Suprapubic skin (tissue), 4 donors: ENCODE data around the gene PTPN1. TPM values are rescaled to one million over a fixed set of nuclear protein-coding genes. Genes with fewer than 3 reads are reported as not detected.

ENCODE experiments used
- DNase-seq, 2 donors: peaks; one replicate each; pipeline ENCODE4 v3.0.0-alpha.2; 2019; ENCODE audit warnings: low spot score in 2 of 2
- H3K27ac ChIP-seq: fragments of 200-600 bp; sonication (generic); one replicate; pipeline ENCODE4 v1.5.1; 2019
- H3K27me3 ChIP-seq: fragments of 200-600 bp; sonication (generic); one replicate; pipeline ENCODE4 v1.5.1; 2019
- H3K36me3 ChIP-seq: fragments of 200-600 bp; sonication (generic); one replicate; pipeline ENCODE4 v1.5.1; 2019
- H3K4me1 ChIP-seq: fragments of 200-600 bp; sonication (generic); one replicate; pipeline ENCODE4 v1.5.1; 2019
- H3K4me3 ChIP-seq: fragments of 200-600 bp; sonication (generic); one replicate; pipeline ENCODE4 v1.5.1; 2019; ENCODE audit warnings: mild to moderate bottlenecking
- H3K9me3 ChIP-seq: fragments of 200-600 bp; sonication (generic); one replicate; pipeline ENCODE4 v1.5.1; 2019
- EP300 ChIP-seq: sonication (generic); formaldehyde crosslinking; IDR thresholded peaks from one replicate; pipeline ENCODE4 v1.6.1; 2017; ENCODE audit warnings: antibody characterized with exemption
- POLR2A ChIP-seq, 2 donors: fragments of 450-650 bp; IDR thresholded peaks; one replicate each; pipeline ENCODE4 v1.6.1; 2017; ENCODE audit warnings: antibody characterized with exemption in 2 of 2, mild to moderate bottlenecking in 2 of 2, moderate library complexity in 2 of 2
- POLR2AphosphoS5 ChIP-seq, 3 donors: sonication (generic); formaldehyde crosslinking; IDR thresholded peaks; one replicate each; pipeline ENCODE4 v1.6.1; 2017; ENCODE audit warnings: antibody characterized with exemption in 3 of 3
- WGBS: methylation state at CpG from one replicate; pipeline ENCODE4 v1.1.5; 2018; 5-methylcytosine and 5-hydroxymethylcytosine counted together
- total RNA-seq, 4 donors: library from RNA; depleted of rRNA; stranded (reverse); fragments of >200 nt; gene quantifications; one replicate each; pipeline ENCODE4 v1.1.0, GENCODE V29; 2016
- TF ChIP-seq, protein P1 (sequence below), 2 donors: fragments of 200-600 bp in 1 of 2; fragments of 450-650 bp in 1 of 2; sonication (generic) in 1 of 2; IDR thresholded peaks; one replicate each; pipeline ENCODE4 v1.5.1; 2016 to 2019; ENCODE audit warnings: antibody characterized with exemption in 2 of 2, mild to moderate bottlenecking in 1 of 2, moderate library complexity in 1 of 2

PTPN1 gene
- total RNA-seq, 4 donors from 2014 or later = 33.4 to 40.9 (median 36.2) TPM

DNA sequence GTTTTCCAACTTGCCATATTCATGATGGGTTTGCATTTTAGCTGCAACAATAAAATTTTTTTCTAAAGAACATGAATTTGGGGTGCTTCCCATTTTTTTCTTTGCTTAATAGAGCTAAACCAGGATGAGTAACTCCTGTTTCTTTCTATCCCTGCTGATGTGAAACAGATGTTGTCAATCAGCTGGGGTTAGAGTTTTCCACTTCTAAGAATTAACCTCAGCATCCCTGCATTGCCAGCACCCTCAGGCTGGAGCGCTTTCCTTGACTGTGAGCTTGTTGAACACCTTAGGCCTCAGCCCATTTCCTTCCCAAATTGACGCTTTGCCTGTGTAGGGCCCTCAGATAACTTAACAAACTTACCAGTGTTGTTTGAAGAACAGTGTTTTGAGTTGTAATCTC is 74.5 kb downstream of the PTPN1 start:
- TF ChIP-seq EP300 = no peak
- TF ChIP-seq POLR2A (IDR thresholded peaks at IDR 0.05) = no peak
- TF ChIP-seq, protein P1, sequence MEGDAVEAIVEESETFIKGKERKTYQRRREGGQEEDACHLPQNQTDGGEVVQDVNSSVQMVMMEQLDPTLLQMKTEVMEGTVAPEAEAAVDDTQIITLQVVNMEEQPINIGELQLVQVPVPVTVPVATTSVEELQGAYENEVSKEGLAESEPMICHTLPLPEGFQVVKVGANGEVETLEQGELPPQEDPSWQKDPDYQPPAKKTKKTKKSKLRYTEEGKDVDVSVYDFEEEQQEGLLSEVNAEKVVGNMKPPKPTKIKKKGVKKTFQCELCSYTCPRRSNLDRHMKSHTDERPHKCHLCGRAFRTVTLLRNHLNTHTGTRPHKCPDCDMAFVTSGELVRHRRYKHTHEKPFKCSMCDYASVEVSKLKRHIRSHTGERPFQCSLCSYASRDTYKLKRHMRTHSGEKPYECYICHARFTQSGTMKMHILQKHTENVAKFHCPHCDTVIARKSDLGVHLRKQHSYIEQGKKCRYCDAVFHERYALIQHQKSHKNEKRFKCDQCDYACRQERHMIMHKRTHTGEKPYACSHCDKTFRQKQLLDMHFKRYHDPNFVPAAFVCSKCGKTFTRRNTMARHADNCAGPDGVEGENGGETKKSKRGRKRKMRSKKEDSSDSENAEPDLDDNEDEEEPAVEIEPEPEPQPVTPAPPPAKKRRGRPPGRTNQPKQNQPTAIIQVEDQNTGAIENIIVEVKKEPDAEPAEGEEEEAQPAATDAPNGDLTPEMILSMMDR (IDR thresholded peaks at IDR 0.05) = no peak
- no peak for TF ChIP-seq POLR2AphosphoS5 (IDR thresholded peaks at IDR 0.05)
- Histone ChIP-seq H3K9me3 (no peaks in the 10 kb centered on the region), H3K4me1 (peaks cover 17% of the 10 kb centered on the region), H3K27ac (no peak overlapping the region), H3K27me3 (no peaks in the 10 kb centered on the region), H3K36me3 (peaks cover 77% of the 10 kb centered on the region), H3K4me3 (no peak overlapping the region)
- WGBS = 92% methylated on average over 2 of the region's 2 CpGs
- no peak for DNase-seq

DNA sequence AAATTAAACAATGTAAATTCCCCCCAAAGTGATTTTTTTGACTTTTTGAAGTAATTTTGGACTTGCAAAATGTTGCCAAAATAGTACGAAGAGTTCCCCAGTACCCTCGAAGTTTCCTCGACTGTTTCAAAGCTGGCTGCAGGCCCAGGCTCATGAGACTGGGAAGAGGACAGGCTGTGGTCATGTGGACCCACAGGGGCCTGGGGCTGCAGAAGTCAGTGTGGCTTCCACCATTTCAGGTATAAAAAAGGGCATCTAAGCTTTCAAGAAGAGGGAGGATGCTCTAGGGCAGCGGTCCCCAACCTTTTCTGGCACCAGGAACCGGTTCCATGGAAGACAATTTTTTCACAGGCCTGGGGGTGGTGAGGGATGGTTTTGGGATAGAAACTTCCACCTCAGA is 75.0 kb downstream of the PTPN1 start:
- H3K4me3 ChIP-seq = no peak overlapping the region
- no peaks in the 10 kb centered on the region for H3K9me3 ChIP-seq
- H3K4me1 ChIP-seq = peaks cover 17% of the 10 kb centered on the region
- DNase-seq = no peak
- H3K36me3 ChIP-seq = peaks cover 75% of the 10 kb centered on the region
- TF ChIP-seq EP300 (no peak), POLR2A (IDR thresholded peaks at IDR 0.05) (no peak), POLR2AphosphoS5 (IDR thresholded peaks at IDR 0.05) (no peak)
- TF ChIP-seq, protein P1 (IDR thresholded peaks at IDR 0.05) = no peak
- 74% methylated on average over 5 of the region's 5 CpGs for WGBS
- H3K27ac ChIP-seq = no peak overlapping the region
- no peaks in the 10 kb centered on the region for H3K27me3 ChIP-seq

GRCh38 chr20:50585678-50586077 is 75.5 kb downstream of the PTPN1 start:
- DNase-seq = no peak
- H3K27me3 ChIP-seq = no peaks in the 10 kb centered on the region
- no peak overlapping the region for H3K27ac ChIP-seq
- no peaks in the 10 kb centered on the region for H3K9me3 ChIP-seq
- no peak for TF ChIP-seq POLR2A (IDR thresholded peaks at IDR 0.05)
- TF ChIP-seq, protein P1 (IDR thresholded peaks at IDR 0.05) = no peak
- TF ChIP-seq EP300 = no peak
- no peak for TF ChIP-seq POLR2AphosphoS5 (IDR thresholded peaks at IDR 0.05)
- peaks cover 70% of the 10 kb centered on the region for H3K36me3 ChIP-seq
- H3K4me3 ChIP-seq = no peak overlapping the region
- 94% methylated on average over 7 of the region's 9 CpGs for WGBS
- H3K4me1 ChIP-seq = peaks cover 17% of the 10 kb centered on the region

DNA sequence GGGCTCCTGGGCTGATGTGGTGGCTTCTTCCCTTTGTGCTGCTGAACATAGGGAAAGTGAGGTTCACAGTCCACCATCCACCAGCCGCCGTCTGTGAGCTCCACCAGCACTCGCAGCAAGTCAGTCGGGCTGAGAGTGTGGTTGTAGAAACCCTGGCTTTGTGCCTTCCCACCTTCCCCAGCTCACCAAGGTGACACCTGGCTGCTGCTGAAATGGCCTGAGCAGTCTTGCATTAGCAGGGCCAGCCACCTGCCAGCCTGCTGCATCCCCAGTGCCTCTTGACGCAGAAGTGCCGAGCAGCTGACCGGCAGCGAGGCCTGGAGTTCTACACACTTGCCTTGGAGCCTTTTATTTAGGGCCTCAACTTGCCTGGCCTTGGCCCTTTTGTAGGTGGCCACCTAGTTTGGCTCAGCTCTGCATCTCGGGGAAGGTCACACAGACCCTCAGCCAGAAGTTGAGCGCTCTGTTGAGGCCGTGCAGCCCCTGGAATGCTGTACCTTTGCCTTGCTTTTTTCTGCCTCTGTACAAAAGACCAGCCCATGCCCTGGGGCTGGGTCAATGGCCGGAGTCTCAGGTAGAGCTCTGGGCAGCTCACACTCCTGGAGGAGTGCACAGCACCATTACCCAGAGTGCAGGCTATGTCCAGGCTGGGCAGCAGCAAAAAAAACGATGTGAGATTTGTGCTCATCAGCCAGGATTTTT is 76.5 kb downstream of the PTPN1 start:
- Histone ChIP-seq H3K27ac (no peak overlapping the region), H3K36me3 (peaks cover 60% of the 10 kb centered on the region), H3K27me3 (no peaks in the 10 kb centered on the region), H3K4me1 (peaks cover 17% of the 10 kb centered on the region), H3K4me3 (no peak overlapping the region), H3K9me3 (no peaks in the 10 kb centered on the region)
- no peak for DNase-seq
- TF ChIP-seq, protein P1 (IDR thresholded peaks at IDR 0.05) = no peak
- TF ChIP-seq EP300 = no peak
- WGBS = 86% methylated on average over 12 of the region's 13 CpGs

- Histone ChIP-seq H3K4me3 (no peak overlapping the region), H3K27ac (peak overlapping the region; percentile 76), H3K4me1 (peaks cover 17% of the 10 kb centered on the region), H3K9me3 (no peaks in the 10 kb centered on the region), H3K27me3 (no peaks in the 10 kb centered on the region), H3K36me3 (peaks cover 53% of the 10 kb centered on the region)
- WGBS = 37% methylated on average over 5 of the region's 19 CpGs
- peak in 1 of 2 donors; percentile 85 for DNase-seq
- TF ChIP-seq EP300 (no peak), POLR2AphosphoS5 (IDR thresholded peaks at IDR 0.05) (no peak), POLR2A (IDR thresholded peaks at IDR 0.05) (no peak)
- TF ChIP-seq, protein P1 (IDR thresholded peaks at IDR 0.05) = no peak
Observed at GRCh38 chr20:50587291-50587961, 77.2 kb downstream of the PTPN1 start.
